Stimulated activated CD8-positive, alpha-beta memory T cell treated with anti-CD3 and anti-CD28 coated beads, Interleukin-4, amount 100 ng/mL, for 1 hour (primary cell): ENCODE measurements around the gene CCDC97.
"Not testable (repeated sequence)": the region's sequence is repeated elsewhere in the genome, so short reads cannot be mapped to it uniquely, and the experiment has no call there.

Experiments used
- DNase-seq, 2 donors: peaks; one replicate each; pipeline ENCODE4 v3.0.0-alpha.2; 2020; ENCODE audit warnings: low read depth in 2 of 2, low spot score in 1 of 2

The CCDC97 gene

DNA sequence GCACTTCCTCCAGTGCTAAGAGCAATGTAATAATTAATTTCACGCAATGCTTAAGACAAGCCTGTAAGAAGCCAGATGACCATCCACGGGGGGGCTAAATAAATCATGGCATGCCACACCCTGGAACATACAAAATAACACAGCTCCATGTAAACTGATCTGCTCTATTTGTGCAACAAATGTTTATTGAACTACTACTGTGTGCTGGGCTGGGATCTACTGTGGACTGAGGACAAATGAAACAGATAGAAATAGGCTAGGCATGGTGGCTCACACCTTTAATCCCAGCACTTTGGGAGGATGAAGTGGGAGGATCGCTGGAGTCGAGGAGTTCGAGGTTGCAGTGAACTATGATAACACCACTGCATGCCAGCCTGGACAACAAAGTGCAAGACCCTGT lies 22.5 kb downstream of the CCDC97 start:
- DNase-seq: no peak

DNA sequence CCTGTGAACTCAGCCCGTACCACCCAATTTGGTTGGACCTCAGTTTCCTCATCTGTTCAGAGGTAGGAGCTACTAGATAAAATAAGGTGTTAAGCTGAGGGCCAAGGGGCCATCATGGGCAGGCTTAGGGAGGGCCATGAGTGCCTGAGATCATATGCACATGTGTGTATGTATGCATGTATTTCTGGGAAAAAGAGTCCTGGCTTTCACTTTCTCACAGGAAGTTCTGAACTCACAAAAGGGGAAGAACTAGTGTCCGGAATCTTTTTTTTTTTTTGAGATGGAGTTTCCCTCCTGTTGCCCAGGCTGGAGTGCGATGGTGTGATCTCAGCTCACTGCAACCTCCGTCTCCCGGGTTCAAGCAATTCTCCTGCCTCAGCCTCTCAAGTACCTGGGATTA lies 24.8 kb downstream of the CCDC97 start:
- no peak for DNase-seq

DNA sequence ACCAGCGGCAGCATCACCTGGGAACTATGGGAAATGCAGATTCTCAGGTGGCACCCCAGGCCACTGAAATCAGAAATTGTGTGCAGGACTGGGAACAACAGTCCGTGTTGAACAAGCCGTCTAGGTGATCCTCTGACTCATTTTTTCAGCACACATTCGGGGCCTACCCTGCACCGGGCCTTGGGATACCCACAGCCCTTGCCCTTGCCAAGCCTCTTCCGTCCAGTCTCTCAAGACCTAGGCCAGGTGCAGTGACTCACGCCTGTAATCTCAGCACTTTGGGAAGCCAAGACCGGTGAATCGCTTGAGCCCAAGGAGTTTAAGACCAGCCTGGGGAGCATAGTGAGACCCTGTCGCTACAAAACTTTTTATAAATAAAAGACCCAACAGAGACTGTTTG lies 25.5 kb downstream of the CCDC97 start:
- no peak for DNase-seq

DNA sequence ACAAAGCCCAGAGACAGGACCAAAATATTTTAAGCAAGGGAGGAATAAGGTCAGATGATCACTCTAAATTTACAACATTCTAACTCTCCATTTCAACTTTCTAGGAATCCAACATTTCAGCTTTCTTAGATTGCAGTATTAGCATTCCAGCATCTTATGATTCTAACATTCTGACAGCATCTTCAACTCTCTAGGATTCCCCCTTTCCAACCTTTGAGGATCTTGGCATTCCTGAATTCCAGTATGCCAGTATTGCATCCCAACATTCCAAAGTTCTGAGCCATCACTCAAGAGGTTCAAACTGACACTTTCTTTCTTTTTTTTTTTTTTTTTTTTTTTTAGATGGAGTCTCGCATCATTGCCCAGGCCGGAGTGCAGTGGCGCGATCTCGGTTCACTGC lies 30.0 kb downstream of the CCDC97 start:
- no peak for DNase-seq

DNA sequence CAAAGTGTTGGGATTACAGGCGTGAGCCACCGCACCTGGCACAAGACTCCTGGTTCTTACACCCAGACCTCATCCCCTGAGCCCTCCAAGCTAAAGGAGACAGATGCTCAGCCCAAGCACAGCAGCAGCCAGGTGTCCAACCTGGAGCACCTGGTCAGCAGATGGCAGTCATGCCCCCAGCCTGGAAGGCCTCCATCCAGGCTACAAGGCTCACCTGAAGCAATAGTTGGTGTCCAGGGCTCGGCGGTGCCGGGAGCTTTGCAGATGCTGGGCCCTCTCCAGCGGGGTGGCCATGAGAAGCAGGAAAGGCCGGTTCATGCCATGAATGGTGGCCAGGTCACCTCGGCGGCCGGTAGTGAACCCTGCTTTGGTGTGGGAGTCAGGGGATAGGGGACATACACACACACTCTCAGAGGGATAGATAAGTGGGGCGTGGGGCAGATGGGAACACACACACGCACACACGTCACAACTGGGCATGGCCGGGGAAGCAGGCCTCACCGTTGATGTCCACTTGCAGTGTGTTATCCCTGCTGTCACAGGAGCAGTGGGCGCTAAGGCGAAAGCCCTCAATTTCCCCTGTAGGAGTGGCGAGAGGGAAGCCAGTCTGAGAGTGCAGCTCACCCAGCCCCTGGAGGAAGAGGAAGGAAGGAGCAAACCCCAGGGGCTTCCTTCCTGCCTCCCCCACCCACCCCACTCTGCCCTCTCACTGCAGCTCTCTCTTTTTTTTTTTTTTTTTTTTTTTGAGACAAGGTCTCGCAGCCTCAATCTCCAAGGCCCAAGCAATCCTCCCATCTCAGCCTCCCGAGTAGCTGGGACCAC lies 31.9 kb downstream of the CCDC97 start:
- no peak for DNase-seq

DNA sequence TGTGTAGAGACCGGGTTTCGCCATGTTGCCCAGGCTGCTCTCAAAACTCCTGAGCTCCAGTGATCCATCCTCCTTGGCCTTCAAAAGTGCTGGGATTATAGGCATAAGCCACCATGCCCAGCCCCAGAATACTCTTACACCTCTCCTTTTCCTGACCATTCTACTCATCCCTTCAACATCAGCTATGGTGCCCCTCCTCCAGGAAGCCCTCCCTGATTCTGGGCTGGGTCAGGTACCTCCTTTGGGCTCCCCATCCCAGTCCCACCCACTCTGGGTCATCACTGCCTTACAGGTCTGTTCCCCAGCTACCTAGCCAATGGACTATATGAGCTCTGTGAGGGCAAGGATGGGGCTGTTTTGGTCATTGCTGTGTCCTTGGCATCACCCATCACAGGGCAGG lies 34.2 kb downstream of the CCDC97 start:
- no peak for DNase-seq

DNA sequence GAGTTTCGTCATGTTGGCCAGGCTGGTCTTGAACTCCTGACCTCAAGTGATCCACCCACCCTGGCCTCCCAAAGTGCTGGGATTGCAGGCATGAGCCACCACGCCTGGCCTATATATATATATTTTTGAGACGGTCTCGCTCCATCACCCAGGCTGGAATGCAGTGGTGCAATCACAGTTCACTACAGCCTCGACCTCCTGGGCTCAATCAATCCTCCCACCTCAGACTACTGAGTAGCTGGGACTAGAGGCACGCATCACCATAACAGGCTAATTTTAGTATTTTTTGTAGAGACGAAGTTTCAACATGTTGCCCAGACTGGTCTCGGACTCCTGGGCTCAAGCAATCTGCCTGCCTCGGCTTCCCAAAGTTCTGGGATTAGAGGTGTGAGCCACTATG lies 36.9 kb downstream of the CCDC97 start:
- not testable (repeated sequence) for DNase-seq

DNA sequence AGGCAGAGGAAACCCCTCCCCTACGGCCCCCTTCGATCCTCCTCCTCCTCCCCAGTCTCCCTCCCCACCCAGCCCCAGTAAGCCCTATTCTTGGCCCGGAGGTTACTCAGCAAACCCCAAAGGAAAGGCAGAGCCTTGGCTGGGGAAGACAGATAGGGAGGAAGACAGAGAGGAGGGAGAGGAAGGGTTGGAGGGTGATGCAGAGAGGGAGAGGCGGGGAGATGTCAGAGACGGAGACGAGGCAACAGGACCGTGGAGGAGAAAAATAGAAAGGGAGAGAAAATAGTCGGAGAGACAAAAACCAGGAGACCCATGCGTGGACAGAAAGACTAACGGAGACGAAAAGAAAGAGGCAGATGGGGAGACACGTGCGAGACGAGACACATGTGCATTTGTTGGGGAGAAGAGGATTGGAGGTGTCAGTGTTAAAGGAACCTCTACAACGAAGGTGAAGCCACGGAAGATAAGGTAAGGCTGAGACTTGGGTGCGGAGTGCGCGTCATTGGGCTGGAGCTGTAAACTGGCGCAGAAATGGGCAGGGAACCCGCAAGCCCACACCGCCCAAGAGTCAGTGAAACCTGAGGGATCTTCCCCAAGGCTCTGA lies 40.9 kb downstream of the CCDC97 start:
- DNase-seq: no peak

DNA sequence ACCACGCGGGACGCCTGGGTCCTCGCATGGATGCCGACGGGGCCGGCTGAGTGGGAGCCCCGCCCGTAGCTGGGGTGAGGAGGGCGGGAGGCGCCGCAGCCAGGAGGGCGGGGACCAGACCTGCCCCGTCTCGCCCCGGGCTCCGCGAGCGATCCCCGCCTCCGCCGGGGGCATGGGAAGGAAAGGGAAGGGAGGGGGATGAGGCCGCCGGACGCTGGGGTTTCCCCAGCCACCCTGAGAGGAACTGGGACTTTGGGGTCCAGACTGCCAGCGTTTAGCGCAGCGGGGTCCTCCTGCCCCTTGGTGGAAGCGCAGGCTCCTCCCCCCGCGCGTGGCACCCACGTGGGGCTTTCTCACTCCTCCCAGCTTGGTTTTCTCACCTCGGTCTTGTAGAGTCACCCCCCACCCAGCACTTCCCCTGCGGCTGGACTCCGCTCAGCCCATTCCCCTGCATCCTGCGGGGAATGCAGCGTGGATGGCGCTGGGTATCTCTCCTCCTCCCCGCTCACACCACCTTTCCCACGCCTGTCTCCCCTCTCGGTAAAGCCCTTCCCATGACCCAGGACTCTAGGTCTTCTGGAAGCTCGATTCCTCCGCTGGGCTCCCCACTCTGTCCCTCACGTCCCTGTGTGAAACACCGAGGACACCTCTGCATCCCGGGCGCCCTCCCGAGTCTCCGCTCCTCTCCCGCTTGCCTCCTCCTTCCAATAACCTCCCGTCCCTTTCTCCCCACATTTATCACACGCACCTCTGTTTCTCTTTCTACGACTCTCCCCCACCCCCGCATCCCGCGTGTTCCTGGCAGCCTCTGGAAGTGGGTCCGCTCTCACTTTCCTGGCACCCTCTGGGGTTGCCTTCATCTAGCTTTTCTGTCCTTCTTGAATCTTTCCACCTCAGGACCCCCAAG lies 41.6 kb downstream of the CCDC97 start:
- peak; percentile 56 to 68 for DNase-seq

DNA sequence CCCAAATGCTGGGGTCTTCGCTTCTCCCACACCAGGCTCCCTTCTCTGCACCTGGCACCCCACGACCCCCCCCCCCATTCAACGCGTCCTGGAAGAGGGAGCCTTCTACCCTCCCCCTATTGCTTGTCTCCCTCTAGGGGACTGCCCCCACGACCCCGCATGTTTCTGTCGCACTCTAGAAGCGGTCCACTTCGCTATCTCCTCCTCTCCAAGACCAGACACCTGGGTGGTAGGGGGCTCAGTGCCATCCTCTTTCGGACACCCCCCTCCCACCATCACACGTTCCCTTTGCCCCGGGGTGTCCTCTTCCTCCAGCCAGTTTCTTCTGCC lies 42.3 kb downstream of the CCDC97 start:
- no peak for DNase-seq

DNA sequence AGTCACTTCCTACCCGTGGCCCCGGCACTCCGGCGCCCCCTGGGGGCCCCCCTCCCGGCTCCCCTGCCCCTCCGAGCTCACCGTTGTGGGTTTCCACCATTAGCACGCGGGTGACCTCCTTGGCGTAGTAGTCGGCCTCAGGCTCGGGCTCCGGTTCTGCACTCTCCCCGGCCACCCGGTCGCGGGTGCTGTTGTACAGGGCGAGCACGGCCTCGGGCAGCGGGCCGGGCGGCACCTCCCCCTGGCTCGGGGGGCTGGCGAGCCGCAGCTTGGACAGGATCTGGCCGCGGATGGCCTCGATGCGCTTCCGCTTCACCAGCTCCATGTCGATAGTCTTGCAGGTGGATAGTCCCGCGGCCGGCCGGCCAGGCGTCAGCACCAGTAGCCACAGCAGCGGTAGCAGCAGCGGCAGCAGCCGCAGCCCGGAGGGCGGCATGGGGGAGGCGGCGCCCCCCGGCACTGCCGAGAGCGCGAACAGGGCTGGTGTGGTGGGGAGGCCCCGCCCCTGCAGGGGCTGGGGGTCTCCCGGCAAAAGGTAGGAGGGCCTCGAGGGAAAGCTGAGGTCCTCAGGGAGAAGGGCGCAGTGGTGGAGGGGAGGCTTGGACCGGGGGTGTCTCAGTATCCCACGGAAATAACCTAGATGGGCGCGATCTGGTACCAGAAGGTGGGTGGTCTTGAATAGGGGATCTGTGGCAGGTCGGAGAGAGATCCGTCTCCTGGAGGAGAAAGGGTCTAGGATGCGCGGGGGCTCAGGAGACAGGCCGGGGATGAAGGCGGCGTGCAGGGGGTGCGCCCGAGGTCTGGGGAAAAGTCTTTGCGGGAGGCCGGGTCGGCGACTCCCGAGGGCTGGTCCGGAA lies 42.9 kb downstream of the CCDC97 start:
- DNase-seq: peak; percentile 43 to 61

DNA sequence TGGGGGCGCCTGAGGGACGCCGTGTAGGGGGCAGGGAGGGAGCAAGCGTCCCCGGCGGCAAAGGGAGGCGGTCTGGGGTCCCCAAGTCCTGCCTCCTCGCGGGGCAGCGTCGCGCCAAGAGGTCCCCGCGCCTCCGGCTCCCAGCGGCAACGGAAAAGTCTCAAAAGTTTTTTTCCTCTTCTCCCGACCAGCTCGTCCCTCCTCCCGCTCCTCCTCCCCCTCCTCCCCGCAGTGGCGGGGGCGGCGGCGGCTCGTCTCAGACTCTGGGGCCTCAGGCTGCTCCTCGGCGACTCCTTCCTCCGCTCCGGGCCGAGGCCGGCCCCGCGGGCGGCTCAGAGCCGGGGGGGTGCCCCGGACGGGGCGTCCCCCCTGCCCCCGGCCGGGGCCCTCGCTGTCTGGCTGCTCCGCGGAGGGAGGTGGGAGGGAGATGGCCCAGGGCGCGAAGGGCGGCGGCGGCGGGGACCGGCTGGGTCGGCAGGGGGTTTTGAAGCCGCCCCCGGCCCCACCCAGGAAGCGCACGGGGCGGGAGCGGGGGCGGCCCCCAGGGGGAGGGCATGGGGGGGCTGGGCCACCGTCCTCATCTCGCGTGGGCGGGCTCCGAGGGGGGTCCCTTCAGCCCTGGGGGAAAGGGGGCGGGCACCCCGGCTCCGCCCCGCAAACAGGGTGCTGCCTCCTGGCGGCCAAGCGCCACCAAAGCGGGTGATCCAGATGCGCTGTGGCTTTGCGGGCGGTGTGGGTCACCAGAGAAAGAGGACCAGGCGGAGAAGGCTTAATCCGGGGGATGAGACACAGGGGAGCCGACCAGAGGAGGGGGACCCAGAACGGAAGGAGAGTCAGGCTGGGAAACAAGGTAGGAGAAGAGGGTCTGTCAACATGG lies 43.7 kb downstream of the CCDC97 start, which contains the start of gene TGFB1:
Gene TGFB1 (minus strand): TSS at position 457 of the 877 bp plus-strand sequence. CDS start 878 bp downstream, outside the sequence.
- DNase-seq: peak; percentile 91 to 92

DNA sequence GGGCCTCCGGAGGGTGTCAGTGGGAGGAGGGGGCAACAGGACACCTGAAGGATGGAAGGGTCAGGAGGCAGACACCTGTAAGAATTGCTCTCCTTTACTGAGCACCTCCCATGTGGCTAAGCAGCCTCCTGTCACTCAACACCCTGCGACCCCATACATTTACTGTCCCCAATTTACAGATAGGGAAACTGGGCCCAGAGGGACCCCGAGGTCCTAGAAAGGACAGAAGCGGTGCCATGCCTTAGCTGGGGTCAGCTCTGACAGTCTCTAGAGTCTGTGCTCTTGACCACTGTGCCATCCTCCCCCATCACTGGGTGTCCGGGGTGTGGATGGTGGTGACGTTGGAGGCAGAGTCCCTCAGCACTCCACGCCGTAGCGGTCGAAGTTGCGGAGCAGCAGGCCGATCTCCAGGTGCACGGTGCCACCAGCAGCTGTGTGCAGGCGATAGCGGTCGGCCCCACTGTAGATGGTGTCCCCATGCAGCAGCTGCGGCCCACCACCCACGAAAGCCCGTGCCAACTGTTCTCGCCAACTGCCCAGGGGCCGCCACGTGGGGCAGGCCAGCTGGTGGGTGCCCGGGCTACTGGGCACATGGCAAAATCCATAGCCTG lies 44.5 kb downstream of the CCDC97 start:
- DNase-seq: no peak

DNA sequence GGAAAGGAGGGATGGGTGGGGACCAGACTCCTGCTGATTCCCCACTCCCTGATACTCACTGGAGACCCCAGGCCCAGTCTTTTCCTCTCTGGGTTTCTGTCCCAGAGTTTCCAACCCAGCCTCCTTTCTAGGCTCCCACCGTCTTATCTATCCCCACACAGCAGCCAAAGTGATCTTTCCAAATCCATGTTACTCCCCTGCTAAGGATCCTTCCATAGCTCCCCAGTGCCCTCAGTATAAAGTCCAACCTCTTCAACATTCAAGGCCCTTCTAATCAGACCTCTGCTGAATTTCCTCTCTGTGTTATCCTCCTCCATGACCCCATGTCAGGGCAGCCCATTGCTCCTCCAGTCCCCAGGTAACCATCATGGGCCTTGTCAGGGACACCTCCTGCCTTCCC lies 45.1 kb downstream of the CCDC97 start:
- DNase-seq: no peak

DNA sequence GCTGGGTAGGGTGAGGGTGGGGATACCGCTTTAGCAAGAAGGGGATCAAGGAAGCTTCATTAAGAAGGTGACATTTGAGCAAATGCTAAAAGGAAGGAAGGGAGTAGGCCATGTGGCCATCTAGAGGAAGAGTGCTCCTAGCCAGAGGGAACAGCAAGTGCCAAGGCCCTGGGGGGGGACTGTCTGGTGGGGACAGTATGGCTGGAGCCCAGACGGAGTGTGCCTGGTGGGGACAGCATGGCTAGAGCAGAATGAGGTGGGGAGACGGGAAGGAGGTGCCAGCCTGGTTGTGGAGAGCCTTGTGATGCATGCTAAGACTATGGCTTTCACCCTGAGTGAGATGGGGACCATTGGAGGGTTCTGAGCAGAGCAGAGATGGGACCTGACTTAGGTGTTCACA lies 45.8 kb downstream of the CCDC97 start:
- no peak for DNase-seq

DNA sequence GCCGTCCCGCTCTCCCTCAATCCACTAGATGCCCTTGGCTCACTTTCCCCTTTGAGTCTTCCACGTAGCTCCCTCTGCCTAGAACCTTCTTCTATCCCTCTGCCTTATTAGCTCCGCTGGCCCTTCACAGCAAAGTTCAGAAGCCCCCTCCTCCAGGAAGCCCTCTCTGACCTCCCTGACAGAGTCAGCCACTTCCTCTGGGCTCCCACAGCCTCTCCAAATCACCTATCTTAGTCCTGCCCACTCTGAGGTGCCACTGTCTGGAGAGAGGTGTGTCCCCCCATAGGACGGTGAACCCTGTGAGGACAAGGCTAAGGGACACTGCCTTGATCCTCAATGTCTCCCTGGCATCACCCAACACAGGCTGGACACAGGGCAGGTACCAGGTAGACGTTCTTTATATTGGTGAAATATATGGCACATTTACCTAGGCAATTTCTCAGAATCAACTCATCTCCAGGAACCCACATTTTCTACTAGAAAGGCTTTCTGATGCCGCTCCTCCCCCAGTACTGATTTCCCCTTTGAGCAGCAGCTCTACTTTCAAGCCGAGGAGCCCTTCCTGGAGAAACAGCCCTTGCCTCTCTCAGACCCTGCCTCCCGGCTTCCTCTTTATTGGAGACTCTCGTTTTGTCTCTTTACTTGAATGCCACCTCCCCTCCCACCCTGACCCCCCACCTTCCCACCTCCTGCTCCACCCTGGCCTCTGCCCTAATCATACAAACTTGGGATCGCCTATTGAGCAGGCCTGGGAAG lies 47.2 kb downstream of the CCDC97 start:
- DNase-seq: no peak

DNA sequence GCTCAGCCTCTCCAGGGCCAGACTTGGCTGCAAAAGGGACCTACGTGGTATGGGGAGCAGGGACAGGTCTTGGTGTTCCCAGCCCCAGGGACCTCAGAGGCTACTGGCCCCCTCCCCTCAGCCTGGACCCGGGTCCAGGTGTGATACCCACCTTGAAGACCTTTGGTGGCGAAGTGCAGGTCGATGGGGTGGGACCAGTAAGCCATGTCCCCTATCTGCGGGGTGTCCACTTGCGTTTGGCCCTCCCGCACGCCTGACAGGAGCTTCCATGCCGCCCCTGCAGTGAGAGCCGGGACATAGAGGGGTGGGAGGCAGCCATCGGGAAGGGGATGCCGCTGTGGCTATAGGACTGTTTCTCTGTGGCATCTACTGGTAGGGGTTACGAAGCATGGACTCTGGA lies 47.8 kb downstream of the CCDC97 start:
- no peak for DNase-seq

DNA sequence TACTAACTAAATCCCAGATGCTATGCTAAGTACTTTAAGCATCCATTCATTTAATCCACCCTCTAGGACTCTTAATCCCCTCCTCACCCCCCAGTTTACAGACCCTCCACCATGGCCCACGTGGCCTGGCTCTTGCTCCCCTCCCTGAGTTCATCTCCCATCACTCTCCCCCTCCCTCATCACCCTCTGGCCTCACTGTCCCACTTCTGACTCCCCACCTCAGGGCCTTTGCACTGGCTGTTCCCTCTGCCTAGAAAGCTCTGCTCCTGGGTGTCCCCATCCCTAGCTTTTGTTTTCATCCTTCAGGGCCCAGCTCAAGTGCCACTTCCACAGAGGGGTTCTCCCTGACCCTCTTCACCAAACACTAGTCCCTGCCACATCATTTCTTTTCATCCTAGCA lies 49.8 kb downstream of the CCDC97 start:
- no peak for DNase-seq
